Upper lobe of left lung (tissue), 6 donors: ENCODE results near the gene GARIN1A. TPM values are rescaled to one million over a fixed set of nuclear protein-coding genes. Genes with fewer than 3 reads are reported as not detected.

Experiments used
- ATAC-seq, 2 donors: fragments of 200-7000 bp; cut with Tn5 transposase; one replicate each; pipeline ENCODE4 v1.9.1; 2022; ENCODE audit warnings: mild to moderate bottlenecking in 2 of 2, moderate library complexity in 2 of 2; ENCODE audit not compliant: low FRiP score in 2 of 2
- DNase-seq, 2 donors: peaks; one replicate each; pipeline ENCODE4 v3.0.0-alpha.2; 2019 to 2020
- H3K27ac ChIP-seq, 4 donors: fragments of 200-600 bp; sonication (generic); one replicate each; pipeline ENCODE4 v1.5.1; 2016 to 2019
- H3K27me3 ChIP-seq, 4 donors: fragments of 200-600 bp; sonication (generic); one replicate each; pipeline ENCODE4 v1.5.1; 2017 to 2019
- H3K36me3 ChIP-seq, 4 donors: fragments of 200-600 bp; sonication (generic); one replicate each; pipeline ENCODE4 v1.5.1; 2016 to 2019
- H3K4me1 ChIP-seq, 4 donors: fragments of 200-600 bp; sonication (generic); one replicate each; pipeline ENCODE4 v1.5.1; 2018 to 2019
- H3K4me3 ChIP-seq, 4 donors: fragments of 200-600 bp; sonication (generic); one replicate each; pipeline ENCODE4 v1.5.1; 2017 to 2019; ENCODE audit warnings: mild to moderate bottlenecking in 2 of 4, moderate library complexity in 1 of 4
- H3K9me3 ChIP-seq, 4 donors: fragments of 200-600 bp; sonication (generic); one replicate each; pipeline ENCODE4 v1.5.1; 2018 to 2019
- CTCF ChIP-seq, 6 experiments: fragments of 450-650 bp in 4 of 6; fragments of 200-600 bp in 2 of 6; sonication (generic) in 2 of 6; IDR thresholded peaks; one replicate each; pipeline ENCODE4 v1.5.1; 2016 to 2019; ENCODE audit warnings: antibody characterized with exemption in 6 of 6
- EP300 ChIP-seq, 4 donors: sonication (generic); formaldehyde crosslinking; IDR thresholded peaks; one replicate each; pipeline ENCODE4 v1.5.1; 2017; ENCODE audit warnings: antibody characterized with exemption in 4 of 4, control low read depth in 2 of 4
- POLR2A ChIP-seq, 4 donors: fragments of 450-650 bp; IDR thresholded peaks; one replicate each; pipeline ENCODE4 v1.5.1; 2016 to 2017; ENCODE audit warnings: antibody characterized with exemption in 4 of 4, mild to moderate bottlenecking in 2 of 4
- POLR2AphosphoS5 ChIP-seq, 2 donors: sonication (generic); formaldehyde crosslinking; IDR thresholded peaks; one replicate each; pipeline ENCODE4 v1.5.1; 2017; ENCODE audit warnings: antibody characterized with exemption in 2 of 2
- WGBS, 2 donors: methylation state at CpG; one replicate each; pipeline ENCODE4 v1.1.5; 2017 to 2018; 5-methylcytosine and 5-hydroxymethylcytosine counted together
- total RNA-seq, 6 donors: library from RNA; depleted of rRNA in 4 of 6; stranded (reverse); fragments of >200 nt in 4 of 6; gene quantifications; one replicate each; pipeline versions ENCODE4 v1.1.0 to v1.2.1, GENCODE V29; 2016 to 2021
- donor health status: DM: no; HTN: no; CAD: no; lungs with moderate emphysema.
- donor health status: DM: no; HTN: yes; CAD: no; lungs with severe emphysema.

The GARIN1A gene
- total RNA-seq, 6 donors from 2014 or later: 0.61 to 24.1 (median 3.1) TPM

DNA sequence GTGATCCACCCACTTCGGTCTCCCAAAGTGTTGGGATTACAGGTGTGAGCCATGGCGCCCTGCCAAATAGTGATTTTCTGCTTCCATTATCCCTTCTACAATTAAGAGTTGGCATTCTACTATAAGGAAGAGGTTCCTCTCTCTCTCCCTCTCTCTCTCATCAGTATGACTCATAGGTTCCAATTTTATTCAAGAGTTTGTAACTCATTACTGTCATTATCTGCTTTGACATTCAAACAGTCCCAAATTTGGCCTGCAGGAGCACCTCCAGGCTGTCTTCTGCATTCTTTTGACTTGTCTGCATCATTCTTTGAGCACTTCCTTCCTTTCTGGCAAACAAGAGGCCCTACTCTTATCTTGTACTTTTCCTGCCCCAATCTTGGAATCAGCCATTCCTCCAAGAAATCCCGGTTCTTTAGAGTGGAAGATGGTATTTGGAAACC lies 33.8 kb downstream of the GARIN1A start:
- Histone ChIP-seq H3K27ac (no peak overlapping the region), H3K4me1 (peaks cover 0 to 9% (median 0%) of the 10 kb centered on the region in 4 donors), H3K27me3 (no peaks in the 10 kb centered on the region), H3K4me3 (no peak overlapping the region), H3K9me3 (no peaks in the 10 kb centered on the region), H3K36me3 (no peaks in the 10 kb centered on the region)
- TF ChIP-seq POLR2AphosphoS5 (IDR thresholded peaks at IDR 0.05) (no peak), EP300 (IDR thresholded peaks at IDR 0.05) (no peak), CTCF (IDR thresholded peaks at IDR 0.05) (no peak), POLR2A (IDR thresholded peaks at IDR 0.05) (no peak)
- ATAC-seq (no peak), DNase-seq (no peak)
- 75 to 81% methylated on average over 3 of the region's 3 CpGs for WGBS, 2 donors

DNA sequence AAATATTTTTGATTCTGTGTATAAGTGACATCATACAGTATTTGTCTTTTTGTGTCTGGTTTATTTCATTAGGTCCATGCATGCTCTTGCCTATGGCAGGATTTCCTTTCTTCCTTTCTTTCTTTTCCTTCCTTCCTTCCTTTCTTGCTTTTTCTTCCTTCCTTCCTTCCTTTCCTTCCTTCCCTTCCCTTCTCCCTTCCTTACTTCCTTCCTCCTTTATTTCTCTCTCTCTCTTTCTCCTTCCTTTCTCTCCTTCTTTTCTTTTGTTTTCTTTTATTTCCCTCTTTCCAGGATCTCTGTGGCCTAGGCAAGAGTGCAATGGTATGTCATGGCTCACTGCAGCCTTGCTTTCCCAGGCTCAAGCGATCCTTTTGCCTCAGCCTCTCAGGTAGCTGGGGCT lies 35.7 kb downstream of the GARIN1A start:
- no peak overlapping the region for H3K4me3 ChIP-seq
- no peak for TF ChIP-seq CTCF (IDR thresholded peaks at IDR 0.05)
- TF ChIP-seq EP300 (IDR thresholded peaks at IDR 0.05): no peak
- no peak for TF ChIP-seq POLR2AphosphoS5 (IDR thresholded peaks at IDR 0.05)
- TF ChIP-seq POLR2A (IDR thresholded peaks at IDR 0.05): no peak
- peaks cover 0 to 9% (median 0%) of the 10 kb centered on the region in 4 donors for H3K4me1 ChIP-seq
- H3K27ac ChIP-seq: no peak overlapping the region
- no peak for DNase-seq
- H3K9me3 ChIP-seq: no peaks in the 10 kb centered on the region
- no peak for ATAC-seq
- no peaks in the 10 kb centered on the region for H3K36me3 ChIP-seq
- H3K27me3 ChIP-seq: no peaks in the 10 kb centered on the region
- WGBS, 2 donors: 90 to 100% methylated on average over 1 of the region's 1 CpG

DNA sequence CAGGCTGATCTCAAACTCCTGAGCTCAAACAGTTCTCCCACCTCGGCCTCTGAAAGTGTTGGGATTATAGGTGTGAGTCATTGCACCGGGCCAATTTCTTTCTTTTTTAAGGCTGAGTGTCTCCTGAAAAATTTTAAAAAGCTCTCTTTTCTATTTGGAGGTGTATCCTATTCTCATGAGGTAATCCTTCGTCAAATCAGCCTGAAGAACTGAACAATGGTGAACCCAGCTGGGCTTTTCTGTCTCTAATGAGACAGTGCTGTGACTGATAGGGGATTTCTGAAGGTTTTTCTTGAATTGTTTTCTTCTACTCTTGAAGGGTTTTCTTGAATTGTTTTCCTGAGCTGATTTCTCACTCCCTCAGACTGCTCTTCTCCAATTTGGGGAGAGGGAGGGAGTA lies 36.1 kb downstream of the GARIN1A start:
- Histone ChIP-seq H3K27ac (no peak overlapping the region), H3K36me3 (no peaks in the 10 kb centered on the region), H3K27me3 (no peaks in the 10 kb centered on the region), H3K4me1 (peaks cover 0 to 9% (median 0%) of the 10 kb centered on the region in 4 donors), H3K4me3 (no peak overlapping the region), H3K9me3 (no peaks in the 10 kb centered on the region)
- DNase-seq (no peak), ATAC-seq (no peak)
- 90 to 100% methylated on average over 3 of the region's 3 CpGs for WGBS, 2 donors
- TF ChIP-seq EP300 (IDR thresholded peaks at IDR 0.05) (no peak), POLR2A (IDR thresholded peaks at IDR 0.05) (no peak), POLR2AphosphoS5 (IDR thresholded peaks at IDR 0.05) (no peak), CTCF (IDR thresholded peaks at IDR 0.05) (no peak)

DNA sequence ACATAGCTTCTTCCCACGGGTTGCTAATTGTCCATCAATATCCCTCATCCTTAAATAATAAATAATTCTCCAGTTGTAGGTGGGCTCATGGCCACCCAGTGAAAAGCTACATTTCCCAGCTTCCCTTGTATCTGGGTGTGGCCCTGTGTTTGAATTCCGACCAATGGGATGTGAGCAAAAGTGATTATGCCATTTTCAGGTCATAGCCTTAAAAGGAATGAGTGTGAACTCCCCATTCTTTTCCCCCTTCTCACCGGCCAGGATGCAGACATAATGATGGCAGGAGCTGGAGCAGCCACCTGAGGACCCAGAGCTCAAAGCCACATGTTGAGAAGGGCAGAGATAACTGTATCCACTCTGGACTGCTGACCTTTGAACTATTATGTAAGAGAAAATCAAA lies 36.7 kb downstream of the GARIN1A start:
- no peaks in the 10 kb centered on the region for H3K36me3 ChIP-seq
- H3K4me1 ChIP-seq: peaks cover 0 to 9% (median 0%) of the 10 kb centered on the region in 4 donors
- no peaks in the 10 kb centered on the region for H3K9me3 ChIP-seq
- 81 to 82% methylated on average over 3 of the region's 3 CpGs for WGBS, 2 donors
- ATAC-seq: no peak
- H3K27me3 ChIP-seq: no peaks in the 10 kb centered on the region
- TF ChIP-seq CTCF (IDR thresholded peaks at IDR 0.05): no peak
- TF ChIP-seq POLR2AphosphoS5 (IDR thresholded peaks at IDR 0.05): no peak
- TF ChIP-seq POLR2A (IDR thresholded peaks at IDR 0.05): no peak
- no peak for TF ChIP-seq EP300 (IDR thresholded peaks at IDR 0.05)
- H3K27ac ChIP-seq: no peak overlapping the region
- no peak for DNase-seq
- H3K4me3 ChIP-seq: no peak overlapping the region

- 35 to 67% methylated on average over 6 of the region's 6 CpGs for WGBS, 2 donors
- TF ChIP-seq CTCF (IDR thresholded peaks at IDR 0.05) (no peak), POLR2A (IDR thresholded peaks at IDR 0.05) (no peak), POLR2AphosphoS5 (IDR thresholded peaks at IDR 0.05) (no peak), EP300 (IDR thresholded peaks at IDR 0.05) (no peak)
- H3K36me3 ChIP-seq: no peaks in the 10 kb centered on the region
- H3K27me3 ChIP-seq: no peaks in the 10 kb centered on the region
- no peak overlapping the region for H3K4me3 ChIP-seq
- peaks cover 0 to 13% (median 2%) of the 10 kb centered on the region in 4 donors for H3K4me1 ChIP-seq
- H3K9me3 ChIP-seq: no peaks in the 10 kb centered on the region
- DNase-seq: peak in 1 of 2 donors; percentile 71
- ATAC-seq: no peak
- no peak overlapping the region for H3K27ac ChIP-seq
Measured at GRCh38 chr7:128710481-128710880, 38.4 kb downstream of the GARIN1A start.
